ENCODE measurements around the gene PSMD13. TPM values are rescaled to one million over a fixed set of nuclear protein-coding genes. Genes with fewer than 3 reads are reported as not detected.

PSMD13 gene
- total RNA-seq, 1 experiment from 2014 or later = 179 TPM

DNA sequence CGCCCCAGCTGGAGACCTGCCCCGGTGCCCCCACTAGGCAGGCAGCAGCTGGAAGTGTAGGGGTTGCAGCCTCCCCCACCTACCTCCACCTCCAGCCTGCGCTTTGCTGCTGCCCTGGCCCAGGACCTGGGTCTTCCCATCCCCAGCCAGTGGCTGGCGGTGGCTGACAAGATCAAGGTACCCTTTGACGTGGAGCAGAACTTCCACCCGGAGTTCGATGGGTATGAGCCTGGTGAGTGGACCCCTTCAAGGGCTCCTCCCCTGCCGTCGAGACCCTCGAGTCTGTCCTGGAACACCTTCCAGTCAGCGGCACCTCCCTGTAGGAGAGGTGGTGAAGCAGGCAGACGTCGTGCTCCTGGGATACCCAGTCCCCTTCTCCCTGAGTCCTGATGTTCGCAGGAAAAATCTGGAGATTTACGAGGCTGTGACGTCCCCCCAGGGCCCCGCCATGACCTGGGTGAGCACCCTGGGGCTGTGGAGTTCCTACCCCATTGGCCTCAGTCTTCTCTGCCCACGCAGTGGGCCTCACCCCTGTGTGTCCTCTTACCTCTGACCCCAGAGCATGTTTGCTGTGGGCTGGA, 56.6 kb downstream of the PSMD13 start:
- H4K20me1 ChIP-seq (ENCODE audit: insufficient read depth) = no peaks in the 10 kb centered on the region
- H3K4me1 ChIP-seq (ENCODE audit: control insufficient read depth in 1 of 2, insufficient read depth in 2 of 2, low read length in 2 of 2) = peaks cover 4 to 12% of the 10 kb centered on the region in 2 experiments; a peak in 3 of 4 replicates
- no peaks in the 10 kb centered on the region for H3K9me2 ChIP-seq (ENCODE audit: insufficient read depth)
- DNase-seq (ENCODE audit: low read depth, low spot score) = no peak
- no peaks in the 10 kb centered on the region for H3K27me3 ChIP-seq (ENCODE audit: insufficient read depth, low read length)
- TF ChIP-seq TCF7L2 (IDR thresholded peaks at IDR 0.05; ENCODE audit: borderline replicate concordance, extremely low read depth, insufficient read depth, insufficient read length) = no peak
- TF ChIP-seq POLR2AphosphoS5 (IDR thresholded peaks at IDR 0.05; ENCODE audit: low read depth, low read length) = no peak
- TF ChIP-seq EZH2 (IDR thresholded peaks at IDR 0.05) = no peak
- no peak for TF ChIP-seq YY1 (IDR thresholded peaks at IDR 0.05; ENCODE audit: extremely low read depth, insufficient replicate concordance, low read depth, low read length)
- no peak for TF ChIP-seq EZH2phosphoT487 (IDR thresholded peaks at IDR 0.05; ENCODE audit: borderline replicate concordance)
- TF ChIP-seq JUND (IDR thresholded peaks at IDR 0.05) = no peak
- TF ChIP-seq SIN3A (IDR thresholded peaks at IDR 0.05; ENCODE audit: low read depth) = no peak
- no peak for TF ChIP-seq ZNF274 (IDR thresholded peaks at IDR 0.05; ENCODE audit: low read depth, low read length)
- TF ChIP-seq RAD21 (IDR thresholded peaks at IDR 0.05; ENCODE audit: low read depth) = no peak
- TF ChIP-seq, protein P1, sequence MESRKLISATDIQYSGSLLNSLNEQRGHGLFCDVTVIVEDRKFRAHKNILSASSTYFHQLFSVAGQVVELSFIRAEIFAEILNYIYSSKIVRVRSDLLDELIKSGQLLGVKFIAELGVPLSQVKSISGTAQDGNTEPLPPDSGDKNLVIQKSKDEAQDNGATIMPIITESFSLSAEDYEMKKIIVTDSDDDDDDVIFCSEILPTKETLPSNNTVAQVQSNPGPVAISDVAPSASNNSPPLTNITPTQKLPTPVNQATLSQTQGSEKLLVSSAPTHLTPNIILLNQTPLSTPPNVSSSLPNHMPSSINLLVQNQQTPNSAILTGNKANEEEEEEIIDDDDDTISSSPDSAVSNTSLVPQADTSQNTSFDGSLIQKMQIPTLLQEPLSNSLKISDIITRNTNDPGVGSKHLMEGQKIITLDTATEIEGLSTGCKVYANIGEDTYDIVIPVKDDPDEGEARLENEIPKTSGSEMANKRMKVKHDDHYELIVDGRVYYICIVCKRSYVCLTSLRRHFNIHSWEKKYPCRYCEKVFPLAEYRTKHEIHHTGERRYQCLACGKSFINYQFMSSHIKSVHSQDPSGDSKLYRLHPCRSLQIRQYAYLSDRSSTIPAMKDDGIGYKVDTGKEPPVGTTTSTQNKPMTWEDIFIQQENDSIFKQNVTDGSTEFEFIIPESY (IDR thresholded peaks at IDR 0.05; ENCODE audit: extremely low read depth, insufficient replicate concordance, low read length) = no peak
- TF ChIP-seq EGR1 (IDR thresholded peaks at IDR 0.05; ENCODE audit: low read depth) = no peak
- TF ChIP-seq, protein P2, sequence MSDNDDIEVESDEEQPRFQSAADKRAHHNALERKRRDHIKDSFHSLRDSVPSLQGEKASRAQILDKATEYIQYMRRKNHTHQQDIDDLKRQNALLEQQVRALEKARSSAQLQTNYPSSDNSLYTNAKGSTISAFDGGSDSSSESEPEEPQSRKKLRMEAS (IDR thresholded peaks at IDR 0.05) = no peak
- TF ChIP-seq ELF1 (IDR thresholded peaks at IDR 0.05; ENCODE audit: borderline replicate concordance, low read depth) = no peak
- TF ChIP-seq, protein P3, sequence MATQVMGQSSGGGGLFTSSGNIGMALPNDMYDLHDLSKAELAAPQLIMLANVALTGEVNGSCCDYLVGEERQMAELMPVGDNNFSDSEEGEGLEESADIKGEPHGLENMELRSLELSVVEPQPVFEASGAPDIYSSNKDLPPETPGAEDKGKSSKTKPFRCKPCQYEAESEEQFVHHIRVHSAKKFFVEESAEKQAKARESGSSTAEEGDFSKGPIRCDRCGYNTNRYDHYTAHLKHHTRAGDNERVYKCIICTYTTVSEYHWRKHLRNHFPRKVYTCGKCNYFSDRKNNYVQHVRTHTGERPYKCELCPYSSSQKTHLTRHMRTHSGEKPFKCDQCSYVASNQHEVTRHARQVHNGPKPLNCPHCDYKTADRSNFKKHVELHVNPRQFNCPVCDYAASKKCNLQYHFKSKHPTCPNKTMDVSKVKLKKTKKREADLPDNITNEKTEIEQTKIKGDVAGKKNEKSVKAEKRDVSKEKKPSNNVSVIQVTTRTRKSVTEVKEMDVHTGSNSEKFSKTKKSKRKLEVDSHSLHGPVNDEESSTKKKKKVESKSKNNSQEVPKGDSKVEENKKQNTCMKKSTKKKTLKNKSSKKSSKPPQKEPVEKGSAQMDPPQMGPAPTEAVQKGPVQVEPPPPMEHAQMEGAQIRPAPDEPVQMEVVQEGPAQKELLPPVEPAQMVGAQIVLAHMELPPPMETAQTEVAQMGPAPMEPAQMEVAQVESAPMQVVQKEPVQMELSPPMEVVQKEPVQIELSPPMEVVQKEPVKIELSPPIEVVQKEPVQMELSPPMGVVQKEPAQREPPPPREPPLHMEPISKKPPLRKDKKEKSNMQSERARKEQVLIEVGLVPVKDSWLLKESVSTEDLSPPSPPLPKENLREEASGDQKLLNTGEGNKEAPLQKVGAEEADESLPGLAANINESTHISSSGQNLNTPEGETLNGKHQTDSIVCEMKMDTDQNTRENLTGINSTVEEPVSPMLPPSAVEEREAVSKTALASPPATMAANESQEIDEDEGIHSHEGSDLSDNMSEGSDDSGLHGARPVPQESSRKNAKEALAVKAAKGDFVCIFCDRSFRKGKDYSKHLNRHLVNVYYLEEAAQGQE (IDR thresholded peaks at IDR 0.05; ENCODE audit: low read depth) = no peak
- TF ChIP-seq SP1 (IDR thresholded peaks at IDR 0.05; ENCODE audit: low read depth) = no peak
- no peak for TF ChIP-seq CEBPB (IDR thresholded peaks at IDR 0.05; ENCODE audit: low read depth)
- TF ChIP-seq, protein P4, sequence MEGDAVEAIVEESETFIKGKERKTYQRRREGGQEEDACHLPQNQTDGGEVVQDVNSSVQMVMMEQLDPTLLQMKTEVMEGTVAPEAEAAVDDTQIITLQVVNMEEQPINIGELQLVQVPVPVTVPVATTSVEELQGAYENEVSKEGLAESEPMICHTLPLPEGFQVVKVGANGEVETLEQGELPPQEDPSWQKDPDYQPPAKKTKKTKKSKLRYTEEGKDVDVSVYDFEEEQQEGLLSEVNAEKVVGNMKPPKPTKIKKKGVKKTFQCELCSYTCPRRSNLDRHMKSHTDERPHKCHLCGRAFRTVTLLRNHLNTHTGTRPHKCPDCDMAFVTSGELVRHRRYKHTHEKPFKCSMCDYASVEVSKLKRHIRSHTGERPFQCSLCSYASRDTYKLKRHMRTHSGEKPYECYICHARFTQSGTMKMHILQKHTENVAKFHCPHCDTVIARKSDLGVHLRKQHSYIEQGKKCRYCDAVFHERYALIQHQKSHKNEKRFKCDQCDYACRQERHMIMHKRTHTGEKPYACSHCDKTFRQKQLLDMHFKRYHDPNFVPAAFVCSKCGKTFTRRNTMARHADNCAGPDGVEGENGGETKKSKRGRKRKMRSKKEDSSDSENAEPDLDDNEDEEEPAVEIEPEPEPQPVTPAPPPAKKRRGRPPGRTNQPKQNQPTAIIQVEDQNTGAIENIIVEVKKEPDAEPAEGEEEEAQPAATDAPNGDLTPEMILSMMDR (IDR thresholded peaks at IDR 0.05 in 2 of 3, conservative IDR thresholded peaks at IDR 0.05 in 1 of 3; ENCODE audit: borderline replicate concordance in 1 of 3, insufficient read depth in 1 of 3, low read depth in 2 of 3, low read length in 2 of 3) = no peak
- TF ChIP-seq ZFX (IDR thresholded peaks at IDR 0.05) = no peak
- TF ChIP-seq CBX3 (IDR thresholded peaks at IDR 0.05; ENCODE audit: low read depth) = no peak
- TF ChIP-seq, protein P5, sequence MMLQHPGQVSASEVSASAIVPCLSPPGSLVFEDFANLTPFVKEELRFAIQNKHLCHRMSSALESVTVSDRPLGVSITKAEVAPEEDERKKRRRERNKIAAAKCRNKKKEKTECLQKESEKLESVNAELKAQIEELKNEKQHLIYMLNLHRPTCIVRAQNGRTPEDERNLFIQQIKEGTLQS (IDR thresholded peaks at IDR 0.05) = no peak
- peaks cover 5% of the 10 kb centered on the region; the same call in 1 of the 2 replicates for H3K79me2 ChIP-seq (ENCODE audit: insufficient read depth, low read length)
- H3K27ac ChIP-seq (ENCODE audit: low read depth, low read length) = no peak overlapping the region
- POLR2A ChIA-PET = no interaction called here
- H2AFZ ChIP-seq (ENCODE audit: low read depth, low read length, poor library complexity, severe bottlenecking) = no peak overlapping the region
- H3K36me3 ChIP-seq (ENCODE audit: control insufficient read depth in 1 of 2, insufficient read depth in 2 of 2, low read length in 2 of 2) = peaks cover 0 to 5% of the 10 kb centered on the region in 2 experiments; a peak in 3 of 4 replicates
- no peak overlapping the region for H3K4me2 ChIP-seq (ENCODE audit: low read length)
- CTCF ChIA-PET = no interaction called here
- H3K9ac ChIP-seq (ENCODE audit: low read length) = no peak overlapping the region
- RAD21 ChIA-PET (ENCODE audit: low non-redundant PET in 1 of 2, low total read pairs in 2 of 2, uncharacterized antibody in 2 of 2, unreplicated experiment in 2 of 2) = no interaction called here
- intact Hi-C loops (cut with micrococcal nuclease) = no loop called here
- H3K9me3 ChIP-seq (ENCODE audit: control insufficient read depth in 1 of 2, insufficient read depth in 1 of 2, low read depth in 1 of 2, low read length in 2 of 2) = no peaks in the 10 kb centered on the region
- no peak overlapping the region for H3K4me3 ChIP-seq (replicated peaks in 1 of 2; ENCODE audit: low read depth in 1 of 2, low read length in 2 of 2)
- BruUV-seq (replicated peaks) = no TSS peak
- no peak for ATAC-seq

Measured in HCT116 (cell line).